Lower leg skin (tissue), 4 donors: Measurements from ENCODE around the gene B4GALT6. TPM values are rescaled to one million over a fixed set of nuclear protein-coding genes. Genes with fewer than 3 reads are reported as not detected.

Experiments
- DNase-seq, 2 donors: peaks; one replicate each; pipeline ENCODE4 v3.0.0-alpha.2; 2019; ENCODE audit warnings: low spot score in 2 of 2
- H3K4me3 ChIP-seq: fragments of 200-600 bp; sonication (generic); 2 replicates; pipeline ENCODE4 v1.5.1; 2017; ENCODE audit warnings: mild to moderate bottlenecking, low read depth; ENCODE audit not compliant: poor library complexity, severe bottlenecking
- POLR2A ChIP-seq, 2 donors: fragments of 450-650 bp; IDR thresholded peaks; one replicate each; pipeline ENCODE4 v1.6.1; 2016 to 2017; ENCODE audit warnings: antibody characterized with exemption in 2 of 2, mild to moderate bottlenecking in 1 of 2, moderate library complexity in 1 of 2
- WGBS, 2 donors: methylation state at CpG; one replicate each; pipeline ENCODE4 v1.1.5; 2018; 5-methylcytosine and 5-hydroxymethylcytosine counted together
- intact Hi-C: fragments of 100-400 bp; cut with DNase I; formaldehyde crosslinking; loops from one replicate; pipeline ENCODE4 v1.15.0; 2023; ENCODE audit warnings: low total_unique reads
- total RNA-seq, 4 donors: library from RNA; depleted of rRNA; stranded (reverse); fragments of >200 nt; gene quantifications; one replicate each; pipeline ENCODE4 v1.1.0, GENCODE V29; 2016
- TF ChIP-seq, protein P1 (sequence below), 3 donors: fragments of 450-650 bp; IDR thresholded peaks; one replicate each; pipeline ENCODE4 v1.5.1; 2016; ENCODE audit warnings: antibody characterized with exemption in 3 of 3, mild to moderate bottlenecking in 3 of 3, moderate library complexity in 2 of 3

The B4GALT6 gene
- total RNA-seq, 4 donors from 2014 or later = 1.3 to 2.1 (median 1.6) TPM

DNA sequence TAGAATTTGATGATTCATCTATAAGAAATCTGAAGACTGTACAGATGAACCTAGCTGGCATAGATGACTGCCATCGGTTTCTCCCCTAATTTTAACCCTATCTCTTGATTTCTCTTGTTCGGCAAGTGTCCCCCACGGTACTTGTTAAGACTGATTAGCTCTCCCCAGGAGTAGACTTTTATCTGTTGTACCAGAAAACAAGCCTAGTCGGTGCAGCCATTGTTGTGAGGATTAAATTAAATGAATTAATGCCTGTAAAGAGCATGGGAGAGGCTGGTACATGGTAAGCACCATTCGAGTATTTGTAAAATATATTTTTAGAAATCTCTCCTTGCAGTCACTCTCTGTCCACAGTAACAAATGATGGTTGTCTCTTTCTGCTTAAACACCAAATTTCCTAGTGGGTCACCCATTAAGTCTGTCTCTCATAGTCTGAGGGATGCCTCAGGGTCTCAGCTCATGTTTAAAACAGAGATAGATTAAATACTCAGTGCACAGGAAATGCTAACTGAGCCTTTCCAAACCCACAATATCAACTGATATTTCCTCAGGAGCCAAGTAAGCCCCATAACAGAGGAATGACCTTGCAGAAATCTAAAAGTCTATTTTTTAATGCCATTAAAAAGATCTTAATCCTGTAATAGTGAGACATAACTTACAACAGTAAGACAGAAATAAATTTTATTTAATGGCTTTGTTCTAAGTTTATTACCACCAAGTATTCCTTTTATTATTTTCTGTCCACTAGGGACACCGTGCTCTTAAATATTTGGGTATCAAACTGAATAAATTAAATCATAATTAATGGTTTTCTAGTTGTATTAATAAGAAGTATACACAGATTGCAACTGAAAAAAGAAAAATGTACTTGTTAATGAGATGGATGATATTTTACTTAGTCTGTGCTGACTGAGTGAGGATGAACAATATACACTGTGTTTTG, 2.9 kb upstream of the B4GALT6 start:
- DNase-seq = no peak
- no peak overlapping the region for H3K4me3 ChIP-seq
- TF ChIP-seq, protein P1, sequence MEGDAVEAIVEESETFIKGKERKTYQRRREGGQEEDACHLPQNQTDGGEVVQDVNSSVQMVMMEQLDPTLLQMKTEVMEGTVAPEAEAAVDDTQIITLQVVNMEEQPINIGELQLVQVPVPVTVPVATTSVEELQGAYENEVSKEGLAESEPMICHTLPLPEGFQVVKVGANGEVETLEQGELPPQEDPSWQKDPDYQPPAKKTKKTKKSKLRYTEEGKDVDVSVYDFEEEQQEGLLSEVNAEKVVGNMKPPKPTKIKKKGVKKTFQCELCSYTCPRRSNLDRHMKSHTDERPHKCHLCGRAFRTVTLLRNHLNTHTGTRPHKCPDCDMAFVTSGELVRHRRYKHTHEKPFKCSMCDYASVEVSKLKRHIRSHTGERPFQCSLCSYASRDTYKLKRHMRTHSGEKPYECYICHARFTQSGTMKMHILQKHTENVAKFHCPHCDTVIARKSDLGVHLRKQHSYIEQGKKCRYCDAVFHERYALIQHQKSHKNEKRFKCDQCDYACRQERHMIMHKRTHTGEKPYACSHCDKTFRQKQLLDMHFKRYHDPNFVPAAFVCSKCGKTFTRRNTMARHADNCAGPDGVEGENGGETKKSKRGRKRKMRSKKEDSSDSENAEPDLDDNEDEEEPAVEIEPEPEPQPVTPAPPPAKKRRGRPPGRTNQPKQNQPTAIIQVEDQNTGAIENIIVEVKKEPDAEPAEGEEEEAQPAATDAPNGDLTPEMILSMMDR (IDR thresholded peaks at IDR 0.05) = no peak
- no peak for TF ChIP-seq POLR2A (IDR thresholded peaks at IDR 0.05)
- intact Hi-C loops = no loop called here
- 72 to 76% methylated on average over 6 of the region's 6 CpGs for WGBS, 2 donors

DNA sequence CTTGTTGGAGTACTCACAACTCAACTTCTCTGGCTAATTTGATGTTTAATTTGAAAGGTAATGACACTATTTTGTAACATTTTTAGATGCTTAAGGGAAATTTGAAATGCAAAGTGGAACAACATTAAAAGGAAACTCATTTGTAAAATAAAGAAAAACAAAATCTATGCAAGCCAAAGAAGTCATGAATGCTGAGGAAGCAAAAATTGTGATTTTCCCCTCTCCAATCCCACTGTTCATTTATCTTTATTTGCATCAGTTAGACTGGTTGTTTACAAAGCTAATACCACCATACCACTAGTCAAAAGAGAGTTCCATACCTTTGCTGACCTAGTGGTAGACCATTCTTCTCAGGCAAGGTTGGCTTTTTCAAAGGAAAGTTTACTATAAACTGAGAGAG, 2.2 kb upstream of the B4GALT6 start:
- H3K4me3 ChIP-seq = no peak overlapping the region
- TF ChIP-seq POLR2A (IDR thresholded peaks at IDR 0.05) = no peak
- TF ChIP-seq, protein P1 (IDR thresholded peaks at IDR 0.05) = no peak
- intact Hi-C loops = no loop called here
- no peak for DNase-seq

DNA sequence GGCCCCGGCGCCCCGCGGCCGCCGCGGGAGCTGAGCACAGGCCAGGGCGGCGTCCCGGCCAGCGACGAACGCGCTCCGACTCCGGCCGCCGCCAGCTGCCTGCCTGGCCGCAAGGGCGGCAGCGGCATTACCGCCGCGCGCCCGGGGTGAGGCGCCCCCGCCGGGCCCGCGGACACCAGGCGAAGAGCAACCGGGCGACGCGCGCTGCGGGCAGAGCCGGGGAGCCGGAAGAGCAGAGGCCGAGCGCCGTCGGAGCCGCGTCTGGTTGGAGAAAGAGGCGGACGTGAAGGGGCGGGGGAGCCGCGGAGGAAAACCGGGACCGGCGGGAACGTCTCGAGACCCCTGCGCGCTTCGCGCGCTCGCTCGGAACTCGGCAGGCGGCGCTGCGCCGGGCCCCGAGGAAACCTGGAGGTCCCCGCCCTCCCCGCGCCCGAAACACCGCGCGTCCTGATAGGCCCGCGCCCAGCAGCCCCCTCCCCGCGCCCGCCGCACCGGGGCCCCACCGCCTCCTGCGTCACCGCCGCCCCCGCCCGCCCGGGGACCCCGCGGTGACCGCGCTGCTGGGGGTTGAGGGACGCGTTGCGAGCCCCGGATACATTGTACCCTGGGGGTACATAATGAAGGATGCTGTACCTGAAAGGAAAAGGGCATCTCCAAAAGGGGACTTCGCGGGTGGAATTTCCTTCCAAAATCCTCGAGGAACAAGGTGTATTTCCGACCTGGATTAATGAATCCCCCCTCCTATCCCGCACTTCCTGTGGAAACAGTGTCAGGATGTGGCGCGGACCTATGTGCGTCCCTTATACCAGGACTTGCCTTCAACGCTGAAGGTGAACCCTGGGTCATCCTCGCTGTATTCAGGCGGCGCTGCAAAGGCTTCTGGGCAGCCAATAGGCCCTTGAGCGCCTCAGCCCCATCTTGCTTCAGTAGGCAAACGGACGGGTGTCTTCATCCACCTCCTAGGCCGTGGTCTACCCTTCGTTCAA, 1.0 kb upstream of the B4GALT6 start:
- TF ChIP-seq POLR2A (IDR thresholded peaks at IDR 0.05) = no peak
- TF ChIP-seq, protein P1 (IDR thresholded peaks at IDR 0.05) = no peak
- intact Hi-C loops = no loop called here
- DNase-seq = no peak
- peak overlapping the region; percentile 39 for H3K4me3 ChIP-seq
- 2 to 4% methylated on average over 23 to 46 of the region's 115 CpGs for WGBS, 2 donors

DNA sequence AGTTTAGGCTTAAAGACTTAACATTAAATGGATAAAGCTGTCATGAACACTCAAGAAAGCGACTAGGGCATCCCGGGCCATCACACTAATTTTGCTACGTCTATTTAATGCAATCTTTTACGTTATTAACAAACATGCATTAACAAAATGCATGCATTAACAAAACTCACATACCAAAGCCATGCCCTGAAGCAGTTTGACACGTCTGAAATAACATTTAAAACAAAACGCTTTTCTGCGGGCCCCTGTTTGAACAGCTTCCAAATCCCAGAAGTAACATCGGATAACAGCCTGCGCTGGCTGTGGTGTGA, 458 bp downstream of the B4GALT6 start:
- TF ChIP-seq POLR2A (IDR thresholded peaks at IDR 0.05) = no peak
- TF ChIP-seq, protein P1 (IDR thresholded peaks at IDR 0.05) = no peak
- no peak overlapping the region for H3K4me3 ChIP-seq
- 10 to 12% methylated on average over 9 of the region's 9 CpGs for WGBS, 2 donors
- DNase-seq = no peak
- intact Hi-C loops = no loop called here

DNA sequence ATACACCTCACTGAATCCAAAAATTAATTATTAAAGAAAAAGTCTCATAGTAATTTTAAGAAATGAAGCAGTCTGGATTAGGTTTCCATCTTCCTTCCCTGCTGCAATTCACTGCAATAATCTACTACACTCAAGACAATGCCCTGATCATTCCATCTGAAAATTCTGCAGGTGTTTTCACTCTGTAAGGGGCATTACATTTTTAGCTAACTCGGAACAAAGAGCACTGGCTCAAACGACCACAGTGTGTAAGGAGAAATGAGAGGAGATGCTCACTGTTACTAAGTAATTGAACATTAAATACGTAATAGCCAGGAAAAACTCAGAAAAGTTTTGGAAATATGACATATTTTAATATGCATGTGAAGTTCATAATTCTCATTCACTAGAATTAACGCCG, 1.3 kb downstream of the B4GALT6 start:
- H3K4me3 ChIP-seq = no peak overlapping the region
- DNase-seq = no peak
- 77 to 78% methylated on average over 5 of the region's 5 CpGs for WGBS, 2 donors
- TF ChIP-seq POLR2A (IDR thresholded peaks at IDR 0.05) = no peak
- intact Hi-C loops = no loop called here
